T-helper 17 cell (primary cell): ENCODE results near the gene SNX15. TPM values are rescaled to one million over a fixed set of nuclear protein-coding genes. Genes with fewer than 3 reads are reported as not detected.
A peak's percentile ranks its signal among the peaks of the same experiment; 100 is the strongest.
"Not testable (repeated sequence)": the region's sequence is repeated elsewhere in the genome, so short reads cannot be mapped to it uniquely, and the experiment has no call there.

Source experiments
- ATAC-seq: fragments of 150-1000 bp; cut with Tn5 transposase; 2 replicates; pipeline ENCODE4 v1.10.0; 2021; ENCODE audit warnings: mild to moderate bottlenecking, moderate library complexity
- DNase-seq, 3 donors: peaks; one replicate each; pipeline versions ENCODE4 v3.0.0 to v3.0.0-alpha.2; 2020 to 2021
- H3K9me3 ChIP-seq: one replicate; pipeline ENCODE4 v1.7.0; 2013; ENCODE audit warnings: low read length, mild to moderate bottlenecking; ENCODE audit not compliant: control insufficient read depth, poor library complexity, severe bottlenecking
- H3K27ac Mint-ChIP-seq: one replicate; pipeline ENCODE4 v1.8.0; 2022; ENCODE audit warnings: mild to moderate bottlenecking, moderate library complexity, mixed read lengths
- H3K27me3 Mint-ChIP-seq: one replicate; pipeline ENCODE4 v1.8.0; 2022; ENCODE audit warnings: mixed read lengths
- H3K36me3 Mint-ChIP-seq: one replicate; pipeline ENCODE4 v1.8.0; 2022; ENCODE audit warnings: low read depth, mixed read lengths
- H3K4me1 Mint-ChIP-seq: one replicate; pipeline ENCODE4 v1.8.0; 2022; ENCODE audit warnings: mild to moderate bottlenecking, mixed read lengths
- H3K4me3 Mint-ChIP-seq: one replicate; pipeline ENCODE4 v1.8.0; 2022; ENCODE audit warnings: mild to moderate bottlenecking, moderate library complexity, mixed read lengths
- total RNA-seq, 4 donors: library from RNA in 2 of 4; stranded (reverse) in 2 of 4; gene quantifications; one replicate each; pipeline ENCODE4 v1.2.3 and lab custom pipeline; 2022 to 2026

SNX15 gene
- 10 to 100 TPM; 19.7 to 20.8 TPM for total RNA-seq
- 1.9 to 4.9 reads per million in 2 donors for total RNA-seq (lab: John Stamatoyannopoulos, UW)

GRCh38 chr11:65027213-65028067, at the start of gene SNX15:
Gene SNX15 (plus strand): TSS chr11:65027439. CDS start chr11:65027538, 99 bp downstream.
- Mint-ChIP-seq H3K36me3 (no peaks in the 10 kb centered on the region), H3K27me3 (no peaks in the 10 kb centered on the region), H3K4me3 (peak within 1 kb of the TSS; percentile 74), H3K4me1 (peaks cover 11% of the 10 kb centered on the region), H3K27ac (peak within 1 kb of the TSS; percentile 84)
- no peaks in the 10 kb centered on the region for H3K9me3 ChIP-seq
- ATAC-seq (peak; percentile 94), DNase-seq (peak; percentile 73 to 83 (median 79))

GRCh38 chr11:64983339-64983738, 43.9 kb upstream of the SNX15 start:
- not testable (repeated sequence) for H3K9me3 ChIP-seq, H3K4me1 Mint-ChIP-seq, H3K4me3 Mint-ChIP-seq, H3K36me3 Mint-ChIP-seq, H3K27ac Mint-ChIP-seq, DNase-seq, ATAC-seq
- H3K27me3 Mint-ChIP-seq, result peaks cover 18% of the 10 kb centered on the region

- Mint-ChIP-seq H3K4me1 (peaks cover 18% of the 10 kb centered on the region), H3K4me3 (no peak overlapping the region), H3K27me3 (no peaks in the 10 kb centered on the region), H3K36me3 (peaks cover 2% of the 10 kb centered on the region), H3K27ac (no peak overlapping the region)
- ATAC-seq (no peak), DNase-seq (no peak)
- H3K9me3 ChIP-seq, result no peaks in the 10 kb centered on the region
Observed at GRCh38 chr11:64987998-64988854, 39.0 kb upstream of the SNX15 start.

- Mint-ChIP-seq H3K36me3 (peaks cover 2% of the 10 kb centered on the region), H3K4me3 (peak overlapping the region; percentile 72), H3K27ac (peak overlapping the region; percentile 92), H3K4me1 (peaks cover 18% of the 10 kb centered on the region), H3K27me3 (no peaks in the 10 kb centered on the region)
- ATAC-seq (no peak), DNase-seq (no peak)
- H3K9me3 ChIP-seq, result no peaks in the 10 kb centered on the region
Observed at GRCh38 chr11:64989416-64989815, 37.8 kb upstream of the SNX15 start.

- DNase-seq (no peak), ATAC-seq (no peak)
- peaks cover 18% of the 10 kb centered on the region for H3K4me1 Mint-ChIP-seq
- peak overlapping the region; percentile 85 for H3K4me3 Mint-ChIP-seq
- no peaks in the 10 kb centered on the region for H3K27me3 Mint-ChIP-seq
- H3K9me3 ChIP-seq, result no peaks in the 10 kb centered on the region
- no peaks in the 10 kb centered on the region for H3K36me3 Mint-ChIP-seq
- peak overlapping the region; percentile 92 for H3K27ac Mint-ChIP-seq
Observed at GRCh38 chr11:64990222-64990923, 36.9 kb upstream of the SNX15 start.

GRCh38 chr11:64994318-64994717, 32.9 kb upstream of the SNX15 start:
- no peak overlapping the region for H3K27ac Mint-ChIP-seq

GRCh38 chr11:64996327-64996709, 30.9 kb upstream of the SNX15 start:
- Mint-ChIP-seq H3K27me3 (no peaks in the 10 kb centered on the region), H3K4me3 (no peak overlapping the region), H3K36me3 (no peaks in the 10 kb centered on the region), H3K27ac (no peak overlapping the region), H3K4me1 (peaks cover 15% of the 10 kb centered on the region)
- no peak for DNase-seq
- H3K9me3 ChIP-seq, result no peaks in the 10 kb centered on the region
- ATAC-seq, result no peak

More at GRCh38 chr11:64994318-64994717, 32.9 kb upstream of the SNX15 start:
- Mint-ChIP-seq H3K4me3 (no peak overlapping the region), H3K36me3 (no peaks in the 10 kb centered on the region), H3K4me1 (peaks cover 24% of the 10 kb centered on the region), H3K27me3 (no peaks in the 10 kb centered on the region)
- no peaks in the 10 kb centered on the region for H3K9me3 ChIP-seq
- ATAC-seq (no peak), DNase-seq (no peak)

- no peaks in the 10 kb centered on the region for H3K27me3 Mint-ChIP-seq
- no peaks in the 10 kb centered on the region for H3K36me3 Mint-ChIP-seq
- no peak within 1 kb of the TSS for H3K4me3 Mint-ChIP-seq
- H3K4me1 Mint-ChIP-seq, result peaks cover 15% of the 10 kb centered on the region
- DNase-seq, result no peak
- no peak within 1 kb of the TSS for H3K27ac Mint-ChIP-seq
- peak; percentile 48 for ATAC-seq
- H3K9me3 ChIP-seq, result no peaks in the 10 kb centered on the region
Observed at GRCh38 chr11:64996710-64997380, 30.4 kb upstream of the SNX15 start, which contains the start of gene BATF2. Gene BATF2 (minus strand): TSS chr11:64996971. CDS start chr11:64996914, 57 bp downstream.

- DNase-seq (no peak), ATAC-seq (no peak)
- Mint-ChIP-seq H3K36me3 (no peaks in the 10 kb centered on the region), H3K4me1 (peaks cover 15% of the 10 kb centered on the region), H3K27me3 (no peaks in the 10 kb centered on the region), H3K27ac (peak overlapping the region; percentile 93), H3K4me3 (peak overlapping the region; percentile 63)
- H3K9me3 ChIP-seq, result no peaks in the 10 kb centered on the region
Observed at GRCh38 chr11:64998141-64998540, 29.1 kb upstream of the SNX15 start.

- Mint-ChIP-seq H3K27me3 (no peaks in the 10 kb centered on the region), H3K4me1 (peaks cover 15% of the 10 kb centered on the region), H3K4me3 (peak overlapping the region; percentile 63), H3K36me3 (no peaks in the 10 kb centered on the region), H3K27ac (peak overlapping the region; percentile 93)
- ATAC-seq, result no peak
- no peaks in the 10 kb centered on the region for H3K9me3 ChIP-seq
- no peak for DNase-seq
Observed at GRCh38 chr11:64998690-64999431, 28.4 kb upstream of the SNX15 start.

GRCh38 chr11:64999478-64999877, 27.8 kb upstream of the SNX15 start:
- H3K9me3 ChIP-seq, result no peaks in the 10 kb centered on the region
- ATAC-seq (no peak), DNase-seq (no peak)
- H3K27me3 Mint-ChIP-seq, result no peaks in the 10 kb centered on the region
- no peak overlapping the region for H3K4me3 Mint-ChIP-seq
- no peak overlapping the region for H3K27ac Mint-ChIP-seq
- peaks cover 15% of the 10 kb centered on the region for H3K4me1 Mint-ChIP-seq
- H3K36me3 Mint-ChIP-seq, result no peaks in the 10 kb centered on the region

- H3K4me1 Mint-ChIP-seq, result peaks cover 9% of the 10 kb centered on the region
- DNase-seq, result no peak
- no peaks in the 10 kb centered on the region for H3K36me3 Mint-ChIP-seq
- H3K4me3 Mint-ChIP-seq, result no peak overlapping the region
- no peak overlapping the region for H3K27ac Mint-ChIP-seq
- H3K27me3 Mint-ChIP-seq, result no peaks in the 10 kb centered on the region
- ATAC-seq, result no peak
- no peaks in the 10 kb centered on the region for H3K9me3 ChIP-seq
Observed at GRCh38 chr11:65002706-65003105, 24.5 kb upstream of the SNX15 start.
